A375 (cell line): ENCODE measurements around the gene BBC3. TPM values are rescaled to one million over a fixed set of nuclear protein-coding genes. Genes with fewer than 3 reads are reported as not detected.

Source experiments
- small RNA-seq: library from RNA; depleted of rRNA; stranded (forward); fragments of <200 nt; gene quantifications from one replicate; pipeline ENCODE3, GENCODE V24; 2014
- total RNA-seq: library from RNA; depleted of rRNA; stranded (reverse); fragments of >200 nt; shearing (Covaris generic); gene quantifications from 2 replicates; pipeline ENCODE4 v1.2.3, GENCODE V29; 2014; rRNA removed

BBC3 gene
- 15.8 and 16.9 TPM in 2 replicates for total RNA-seq

DNA sequence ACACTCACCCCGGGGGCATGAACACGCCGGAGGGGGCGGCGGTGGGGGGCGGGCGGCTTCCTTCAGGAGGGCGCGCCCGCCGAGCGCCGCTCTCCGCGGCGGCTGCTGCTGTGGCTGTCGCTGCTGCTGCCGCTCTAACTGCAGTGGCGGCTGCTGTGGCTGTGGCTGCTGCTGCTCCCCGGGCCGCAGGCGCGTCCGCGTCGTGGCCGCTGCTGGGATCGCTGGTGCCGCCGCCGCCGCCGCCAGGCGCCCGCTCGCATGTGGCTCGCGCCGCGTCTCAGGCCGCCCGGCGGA, at the start of gene BBC3:
Gene BBC3, minus strand, starts transcription at position 279 of the 294 bp plus-strand sequence. CDS start 2,768 bp downstream, outside the sequence.

GRCh38 chr19:47274071-47274890, 43.3 kb upstream of the BBC3 start, which contains the start of gene INAFM1:
INAFM1 (plus strand) TSS chr19:47274885; CDS start chr19:47274920, 35 bp downstream.

GRCh38 chr19:47255879-47256692, 25.1 kb upstream of the BBC3 start, which contains the start of gene CCDC9:
CCDC9 (plus strand) TSS chr19:47256525; CDS start chr19:47258401, 1,876 bp downstream.

Small RNAs within 50 kb of the gene (small RNA-seq; reads per million reads assigned to genes)
- gene MIR3190: not detected

Other genes with a start within 250 kb of the BBC3 start
- gene NPAS1, start 211.4 kb downstream of the BBC3 start, total RNA-seq: 2.7 and 2.9 TPM in 2 replicates
- gene TMEM160, start 182.6 kb downstream of the BBC3 start, total RNA-seq: 58.6 and 89.5 TPM in 2 replicates
- 21.5 and 26.7 TPM in 2 replicates for gene ZC3H4, start 117.4 kb downstream of the BBC3 start, total RNA-seq
- gene SAE1, start 100.4 kb downstream of the BBC3 start, total RNA-seq: 172 and 182 TPM in 2 replicates
- 20.5 and 22.0 TPM in 2 replicates for gene CCDC9, start 25.3 kb upstream of the BBC3 start, total RNA-seq
- 6.1 and 8.1 TPM in 2 replicates for gene INAFM1, start 43.7 kb upstream of the BBC3 start, total RNA-seq
- gene C5AR1, start 78.7 kb upstream of the BBC3 start, total RNA-seq: 0.64 TPM in 2 replicates
- gene C5AR2, start 101.0 kb upstream of the BBC3 start, total RNA-seq: not detected in 2 replicates
- 30.0 and 34.4 TPM in 2 replicates for gene DHX34, start 118.1 kb upstream of the BBC3 start, total RNA-seq
- gene MEIS3, start 188.3 kb upstream of the BBC3 start, total RNA-seq: 8.0 and 11.1 TPM in 2 replicates
- not detected in 2 replicates for gene SLC8A2, start 240.7 kb upstream of the BBC3 start, total RNA-seq